PC-3 (cell line): ENCODE data around the gene IPCEF1.

Source experiments
- EZH2 ChIP-seq: fragments of 300-600 bp; sonication (generic); IDR thresholded peaks from one replicate; pipeline ENCODE4 v1.6.1; 2017; ENCODE audit warnings: antibody characterized with exemption, mild to moderate bottlenecking, low read length; ENCODE audit not compliant: unreplicated experiment
- EZH2phosphoT487 ChIP-seq: fragments of 300-600 bp; sonication (generic); IDR thresholded peaks from 2 replicates; pipeline ENCODE4 v1.6.1; 2018; ENCODE audit warnings: mild to moderate bottlenecking, antibody characterized with exemption, low read length, borderline replicate concordance
- TF ChIP-seq, protein P1 (sequence below): fragments of 300-600 bp; sonication (generic); conservative IDR thresholded peaks from 2 replicates; pipeline ENCODE4 v1.5.1; 2017; ENCODE audit warnings: antibody characterized with exemption, low read depth, mild to moderate bottlenecking, low read length

DNA sequence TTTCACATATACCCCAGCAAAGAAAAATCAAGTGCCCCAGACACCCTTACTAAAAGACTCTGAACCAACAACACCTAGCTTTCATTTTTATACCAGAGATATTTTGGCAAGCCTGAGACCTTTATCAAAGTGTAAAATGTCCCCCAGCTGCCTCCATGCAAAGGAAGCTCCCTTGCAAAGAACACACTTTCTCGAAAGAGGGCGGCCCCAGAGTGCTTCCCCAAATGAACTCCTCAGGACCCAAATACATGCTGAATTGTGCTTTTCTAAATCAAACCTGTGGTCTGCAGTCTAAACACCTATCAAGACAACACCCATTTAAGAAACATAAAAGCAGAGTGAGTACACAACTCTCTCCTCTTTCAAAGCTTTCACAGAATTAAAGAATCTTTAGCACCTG lies 490 bp downstream of the IPCEF1 start:
- TF ChIP-seq, protein P1, sequence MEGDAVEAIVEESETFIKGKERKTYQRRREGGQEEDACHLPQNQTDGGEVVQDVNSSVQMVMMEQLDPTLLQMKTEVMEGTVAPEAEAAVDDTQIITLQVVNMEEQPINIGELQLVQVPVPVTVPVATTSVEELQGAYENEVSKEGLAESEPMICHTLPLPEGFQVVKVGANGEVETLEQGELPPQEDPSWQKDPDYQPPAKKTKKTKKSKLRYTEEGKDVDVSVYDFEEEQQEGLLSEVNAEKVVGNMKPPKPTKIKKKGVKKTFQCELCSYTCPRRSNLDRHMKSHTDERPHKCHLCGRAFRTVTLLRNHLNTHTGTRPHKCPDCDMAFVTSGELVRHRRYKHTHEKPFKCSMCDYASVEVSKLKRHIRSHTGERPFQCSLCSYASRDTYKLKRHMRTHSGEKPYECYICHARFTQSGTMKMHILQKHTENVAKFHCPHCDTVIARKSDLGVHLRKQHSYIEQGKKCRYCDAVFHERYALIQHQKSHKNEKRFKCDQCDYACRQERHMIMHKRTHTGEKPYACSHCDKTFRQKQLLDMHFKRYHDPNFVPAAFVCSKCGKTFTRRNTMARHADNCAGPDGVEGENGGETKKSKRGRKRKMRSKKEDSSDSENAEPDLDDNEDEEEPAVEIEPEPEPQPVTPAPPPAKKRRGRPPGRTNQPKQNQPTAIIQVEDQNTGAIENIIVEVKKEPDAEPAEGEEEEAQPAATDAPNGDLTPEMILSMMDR = no peak
- TF ChIP-seq EZH2 (no peak), EZH2phosphoT487 (no peak)
